ENCODE data around the gene PDK1. TPM values are rescaled to one million over a fixed set of nuclear protein-coding genes. Genes with fewer than 3 reads are reported as not detected.
"Not testable (repeated sequence)": the region's sequence is repeated elsewhere in the genome, so short reads cannot be mapped to it uniquely, and the experiment has no call there.

The PDK1 gene
- total and polyA plus RNA-seq, 12 donors, result 4.2 to 106 (median 48.4) TPM

DNA sequence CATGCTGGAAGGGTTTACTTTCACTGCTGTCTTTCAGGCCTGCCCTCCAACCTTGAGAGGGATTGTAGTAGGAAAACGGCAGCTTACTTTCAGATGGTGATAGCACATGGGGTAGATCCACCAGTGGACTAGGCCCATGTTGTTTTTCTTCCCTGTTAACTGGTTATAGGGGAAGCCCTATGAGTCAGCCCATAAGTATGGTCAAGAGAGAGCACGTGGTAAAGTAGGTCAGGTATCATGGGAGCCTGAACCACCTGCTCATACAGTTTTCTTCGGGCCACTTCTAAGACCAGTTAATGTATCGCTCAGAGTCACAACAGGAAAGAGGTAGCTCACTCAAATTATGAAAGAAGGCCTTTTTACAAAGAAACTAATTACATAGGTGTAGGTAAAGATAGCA, 33.0 kb downstream of the PDK1 start:
- H3K27ac ChIP-seq, result no peak overlapping the region
- 87 to 88% methylated on average over 4 of the region's 4 CpGs for WGBS, 2 donors
- H3K4me3 ChIP-seq, result no peak overlapping the region
- DNase-seq, result no peak
- TF ChIP-seq, protein P1, sequence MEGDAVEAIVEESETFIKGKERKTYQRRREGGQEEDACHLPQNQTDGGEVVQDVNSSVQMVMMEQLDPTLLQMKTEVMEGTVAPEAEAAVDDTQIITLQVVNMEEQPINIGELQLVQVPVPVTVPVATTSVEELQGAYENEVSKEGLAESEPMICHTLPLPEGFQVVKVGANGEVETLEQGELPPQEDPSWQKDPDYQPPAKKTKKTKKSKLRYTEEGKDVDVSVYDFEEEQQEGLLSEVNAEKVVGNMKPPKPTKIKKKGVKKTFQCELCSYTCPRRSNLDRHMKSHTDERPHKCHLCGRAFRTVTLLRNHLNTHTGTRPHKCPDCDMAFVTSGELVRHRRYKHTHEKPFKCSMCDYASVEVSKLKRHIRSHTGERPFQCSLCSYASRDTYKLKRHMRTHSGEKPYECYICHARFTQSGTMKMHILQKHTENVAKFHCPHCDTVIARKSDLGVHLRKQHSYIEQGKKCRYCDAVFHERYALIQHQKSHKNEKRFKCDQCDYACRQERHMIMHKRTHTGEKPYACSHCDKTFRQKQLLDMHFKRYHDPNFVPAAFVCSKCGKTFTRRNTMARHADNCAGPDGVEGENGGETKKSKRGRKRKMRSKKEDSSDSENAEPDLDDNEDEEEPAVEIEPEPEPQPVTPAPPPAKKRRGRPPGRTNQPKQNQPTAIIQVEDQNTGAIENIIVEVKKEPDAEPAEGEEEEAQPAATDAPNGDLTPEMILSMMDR (IDR thresholded peaks at IDR 0.05), result no peak
- H3K4me1 ChIP-seq, result peaks cover 0 to 8% (median 0%) of the 10 kb centered on the region in 9 donors
- peaks cover 0 to 84% (median 12%) of the 10 kb centered on the region in 9 donors for H3K36me3 ChIP-seq
- intact Hi-C loops (cut with DNase I), result no loop called here
- no peaks in the 10 kb centered on the region for H3K27me3 ChIP-seq
- H3K9me3 ChIP-seq, result no peaks in the 10 kb centered on the region
- no peak for ATAC-seq

DNA sequence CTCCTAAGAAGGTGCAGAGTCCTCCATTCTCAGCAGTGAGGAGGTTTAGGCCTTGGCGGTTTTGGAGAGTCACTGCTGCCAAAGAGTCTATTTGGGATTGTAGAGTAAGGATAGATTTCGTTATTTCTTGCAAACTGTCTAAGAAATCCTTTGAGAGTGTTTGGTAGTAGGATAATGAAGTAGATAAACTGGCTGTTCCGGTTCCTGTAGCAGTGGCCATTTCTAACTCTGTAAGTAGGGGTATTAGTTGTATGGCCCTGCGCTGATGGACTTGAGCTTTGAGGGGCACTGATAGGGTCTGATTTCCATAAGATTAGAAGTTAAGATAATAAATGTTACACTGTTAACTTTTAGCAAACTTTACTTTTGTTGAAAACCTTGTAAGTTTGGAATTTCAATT, 35.5 kb downstream of the PDK1 start:
- ATAC-seq, result not testable (repeated sequence)

GRCh38 chr2:172592190-172592589, 36.3 kb downstream of the PDK1 start:
- ATAC-seq, H3K27ac ChIP-seq: not testable (repeated sequence)
- intact Hi-C loops (cut with DNase I), result loop anchor here in 8 of 10 donors (2.0 to 10.0 kb wide), 7 partner anchors 83 to 343 kb away; no protein-coding TSS in a partner anchor

More for the DNA sequence above, 35.5 kb downstream of the PDK1 start:
- not testable (repeated sequence) for DNase-seq, H3K4me3 ChIP-seq, H3K27me3 ChIP-seq, H3K27ac ChIP-seq, H3K4me1 ChIP-seq, H3K9me3 ChIP-seq
- intact Hi-C loops (cut with DNase I), result loop anchor here in 8 of 10 donors (5.0 to 10.0 kb wide), 6 partner anchors 83 to 343 kb away; no protein-coding TSS in a partner anchor
- 90 to 92% methylated on average over 4 of the region's 4 CpGs for WGBS, 2 donors
- H3K36me3 ChIP-seq, result peaks cover 0 to 87% (median 10%) of the 10 kb centered on the region in 9 donors

DNA sequence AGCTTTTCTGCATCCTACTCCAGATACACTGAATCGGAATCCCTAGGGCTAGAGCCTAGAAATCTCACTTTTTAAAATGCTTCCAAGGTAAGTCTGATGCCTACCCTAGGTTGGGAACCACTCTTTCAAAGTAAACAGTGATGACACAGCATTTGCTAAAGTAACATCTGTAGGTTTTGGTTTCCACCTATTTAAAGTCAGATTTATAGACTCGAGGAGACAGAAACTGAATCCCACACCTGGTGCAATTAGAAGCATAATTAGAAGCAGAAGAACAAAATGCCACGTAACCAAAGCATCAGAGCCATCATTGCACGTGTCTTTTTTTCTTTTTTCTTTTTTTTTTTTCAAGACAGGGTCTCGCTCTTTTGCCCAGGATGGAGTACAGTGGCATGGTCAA, 40.9 kb downstream of the PDK1 start:
- no peak for DNase-seq
- no peak overlapping the region for H3K4me3 ChIP-seq
- H3K9me3 ChIP-seq, result no peaks in the 10 kb centered on the region
- no peak for ATAC-seq
- peaks cover 0 to 68% (median 4%) of the 10 kb centered on the region in 9 donors for H3K36me3 ChIP-seq
- WGBS, 2 donors, result 88 to 96% methylated on average over 5 of the region's 5 CpGs
- intact Hi-C loops (cut with DNase I), result loop anchor here in 7 of 10 donors (5.0 to 10.0 kb wide), 5 partner anchors 76 to 338 kb away; no protein-coding TSS in a partner anchor
- H3K27me3 ChIP-seq, result no peaks in the 10 kb centered on the region
- TF ChIP-seq, protein P1 (IDR thresholded peaks at IDR 0.05), result no peak
- H3K27ac ChIP-seq, result no peak overlapping the region
- peaks cover 0 to 38% (median 9%) of the 10 kb centered on the region in 9 donors for H3K4me1 ChIP-seq

More at GRCh38 chr2:172592190-172592589, 36.3 kb downstream of the PDK1 start:
- not testable (repeated sequence) for H3K4me3 ChIP-seq, H3K27me3 ChIP-seq, DNase-seq, H3K4me1 ChIP-seq, H3K9me3 ChIP-seq
- H3K36me3 ChIP-seq, result peaks cover 0 to 87% (median 4%) of the 10 kb centered on the region in 9 donors

GRCh38 chr2:172597176-172597842, 41.4 kb downstream of the PDK1 start:
- Histone ChIP-seq H3K4me3 (no peak overlapping the region), H3K4me1 (peaks cover 0 to 33% (median 9%) of the 10 kb centered on the region in 9 donors), H3K9me3 (no peaks in the 10 kb centered on the region), H3K27me3 (no peaks in the 10 kb centered on the region), H3K36me3 (peaks cover 0 to 73% (median 4%) of the 10 kb centered on the region in 9 donors), H3K27ac (no peak overlapping the region)
- intact Hi-C loops (cut with DNase I), result loop anchor here in 7 of 10 donors (5.0 to 10.0 kb wide), 5 partner anchors 75 to 337 kb away; no protein-coding TSS in a partner anchor
- no peak for DNase-seq
- TF ChIP-seq, protein P1 (IDR thresholded peaks at IDR 0.05), result no peak
- peak in 1 of 8 donors; percentile 61 for ATAC-seq
- WGBS, 2 donors, result 59 to 75% methylated on average over 3 of the region's 3 CpGs

All from heart right ventricle (tissue), 16 donors.